ENCODE data around the gene SH3D19. TPM values are rescaled to one million over a fixed set of nuclear protein-coding genes. Genes with fewer than 3 reads are reported as not detected.

The SH3D19 gene
- total RNA-seq, 4 donors from 2014 or later: 117 to 201 (median 130) TPM

DNA sequence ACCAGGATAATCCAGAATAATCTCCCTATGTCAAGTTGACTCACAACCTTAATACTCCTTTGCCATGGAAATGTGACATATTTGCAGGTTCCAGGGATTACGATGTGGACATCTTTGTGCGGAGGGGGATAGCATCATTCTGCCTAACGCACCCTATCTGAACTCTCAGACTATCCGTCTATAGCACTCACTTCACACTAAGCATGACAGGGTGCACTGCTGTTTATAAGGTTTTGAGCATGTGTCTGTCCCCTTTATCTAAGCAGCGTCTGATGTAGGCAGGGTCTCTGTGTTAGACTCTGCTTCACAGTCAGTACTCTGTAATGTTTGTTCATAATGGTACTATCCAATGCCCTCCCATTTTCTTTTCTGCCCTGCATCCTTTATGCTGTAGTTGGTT is 91.8 kb downstream of the SH3D19 start:
- intact Hi-C loops (cut with DNase I; ENCODE audit: low total_unique reads): no loop called here
- DNase-seq: no peak
- Histone ChIP-seq H3K27me3 (no peaks in the 10 kb centered on the region), H3K27ac (no peak overlapping the region), H3K36me3 (no peaks in the 10 kb centered on the region), H3K4me3 (no peak overlapping the region), H3K9me3 (no peaks in the 10 kb centered on the region), H3K4me1 (peaks cover 0 to 6% (median 2%) of the 10 kb centered on the region in 4 donors)
- TF ChIP-seq POLR2A (IDR thresholded peaks at IDR 0.05) (no peak), EP300 (IDR thresholded peaks at IDR 0.05; ENCODE audit: low read depth) (no peak), POLR2AphosphoS5 (IDR thresholded peaks at IDR 0.05) (no peak)
- TF ChIP-seq, protein P1, sequence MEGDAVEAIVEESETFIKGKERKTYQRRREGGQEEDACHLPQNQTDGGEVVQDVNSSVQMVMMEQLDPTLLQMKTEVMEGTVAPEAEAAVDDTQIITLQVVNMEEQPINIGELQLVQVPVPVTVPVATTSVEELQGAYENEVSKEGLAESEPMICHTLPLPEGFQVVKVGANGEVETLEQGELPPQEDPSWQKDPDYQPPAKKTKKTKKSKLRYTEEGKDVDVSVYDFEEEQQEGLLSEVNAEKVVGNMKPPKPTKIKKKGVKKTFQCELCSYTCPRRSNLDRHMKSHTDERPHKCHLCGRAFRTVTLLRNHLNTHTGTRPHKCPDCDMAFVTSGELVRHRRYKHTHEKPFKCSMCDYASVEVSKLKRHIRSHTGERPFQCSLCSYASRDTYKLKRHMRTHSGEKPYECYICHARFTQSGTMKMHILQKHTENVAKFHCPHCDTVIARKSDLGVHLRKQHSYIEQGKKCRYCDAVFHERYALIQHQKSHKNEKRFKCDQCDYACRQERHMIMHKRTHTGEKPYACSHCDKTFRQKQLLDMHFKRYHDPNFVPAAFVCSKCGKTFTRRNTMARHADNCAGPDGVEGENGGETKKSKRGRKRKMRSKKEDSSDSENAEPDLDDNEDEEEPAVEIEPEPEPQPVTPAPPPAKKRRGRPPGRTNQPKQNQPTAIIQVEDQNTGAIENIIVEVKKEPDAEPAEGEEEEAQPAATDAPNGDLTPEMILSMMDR (IDR thresholded peaks at IDR 0.05): no peak
- 91 to 92% methylated on average over 5 of the region's 5 CpGs for WGBS, 2 donors (ENCODE audit: low coverage in 1 of 2)
- in situ Hi-C loops (cut with MboI; ENCODE audit: low pct_ligation_motif_present in 1 of 4, low pct_unique_long_range_greater_than_20kb in 1 of 4, low sequenced_read_pairs in 3 of 4): no loop called here

GRCh38 chr4:151231915-151232595 is 93.3 kb downstream of the SH3D19 start:
- Histone ChIP-seq H3K27me3 (no peaks in the 10 kb centered on the region), H3K4me3 (no peak overlapping the region), H3K36me3 (no peaks in the 10 kb centered on the region), H3K27ac (no peak overlapping the region), H3K9me3 (no peaks in the 10 kb centered on the region), H3K4me1 (peaks cover 0 to 16% (median 0%) of the 10 kb centered on the region in 4 donors)
- intact Hi-C loops (cut with DNase I; ENCODE audit: low total_unique reads) (no loop called here), in situ Hi-C loops (cut with MboI; ENCODE audit: low pct_ligation_motif_present in 1 of 4, low pct_unique_long_range_greater_than_20kb in 1 of 4, low sequenced_read_pairs in 3 of 4) (no loop called here)
- TF ChIP-seq, protein P1 (IDR thresholded peaks at IDR 0.05): no peak
- TF ChIP-seq POLR2A (IDR thresholded peaks at IDR 0.05) (no peak), POLR2AphosphoS5 (IDR thresholded peaks at IDR 0.05) (no peak), EP300 (IDR thresholded peaks at IDR 0.05; ENCODE audit: low read depth) (no peak)
- DNase-seq: no peak
- WGBS, 2 donors (ENCODE audit: low coverage in 1 of 2): 81 to 95% methylated on average over 3 to 7 of the region's 7 CpGs

DNA sequence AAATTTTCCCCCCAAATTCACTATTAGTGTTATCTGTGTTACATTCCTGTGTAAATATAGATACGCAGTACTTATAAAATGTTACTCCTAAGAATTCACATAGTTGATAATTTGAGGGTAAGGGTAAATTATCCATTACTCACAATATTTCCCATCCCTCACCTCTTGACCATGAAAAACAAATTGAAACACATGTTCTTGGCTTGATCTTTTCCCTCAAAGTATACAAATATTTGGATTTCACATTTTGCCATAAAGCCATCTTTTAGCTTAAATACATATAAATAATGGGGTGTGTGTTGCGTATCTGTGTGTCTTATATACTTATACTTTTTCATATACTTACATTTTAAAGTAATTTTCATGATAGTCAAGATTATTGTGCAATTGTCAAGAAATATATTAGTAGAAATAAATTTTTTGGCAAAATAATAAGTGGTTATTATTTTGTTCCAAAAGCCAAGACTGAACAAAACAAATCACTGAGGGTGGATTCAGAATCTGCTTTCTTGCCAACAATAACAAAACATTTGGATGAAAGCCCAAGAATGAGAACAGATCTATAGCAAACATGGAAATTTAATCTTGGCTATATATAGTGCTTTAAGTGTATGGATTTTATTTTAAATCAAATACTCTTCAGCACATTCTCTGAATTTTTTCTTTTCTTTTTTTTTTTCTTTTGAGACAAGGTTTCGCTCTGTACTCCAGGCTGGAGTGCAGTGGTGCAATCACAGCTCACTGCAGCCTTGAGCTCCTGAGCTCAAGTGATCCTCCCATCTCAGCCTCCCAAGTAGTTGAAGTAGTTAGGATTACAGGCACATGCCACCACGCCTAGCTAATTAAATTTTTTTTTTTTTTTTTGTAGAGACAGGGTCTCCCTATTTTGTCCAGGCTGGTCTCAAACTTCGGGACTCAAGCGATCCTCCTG is 97.0 kb downstream of the SH3D19 start:
- TF ChIP-seq POLR2AphosphoS5 (IDR thresholded peaks at IDR 0.05): no peak
- TF ChIP-seq, protein P1 (IDR thresholded peaks at IDR 0.05): no peak
- no peak for TF ChIP-seq POLR2A (IDR thresholded peaks at IDR 0.05)
- TF ChIP-seq EP300 (IDR thresholded peaks at IDR 0.05; ENCODE audit: low read depth): no peak
- Histone ChIP-seq H3K27me3 (no peaks in the 10 kb centered on the region), H3K36me3 (peaks cover 0 to 6% (median 0%) of the 10 kb centered on the region in 4 donors), H3K27ac (peak overlapping the region; percentile 63 to 74 (median 68)), H3K9me3 (no peaks in the 10 kb centered on the region), H3K4me1 (peaks cover 0 to 28% (median 0%) of the 10 kb centered on the region in 4 donors), H3K4me3 (no peak overlapping the region)
- no peak for DNase-seq
- in situ Hi-C loops (cut with MboI; ENCODE audit: low pct_ligation_motif_present in 1 of 4, low pct_unique_long_range_greater_than_20kb in 1 of 4, low sequenced_read_pairs in 3 of 4): no loop called here
- intact Hi-C loops (cut with DNase I; ENCODE audit: low total_unique reads): no loop called here
- WGBS, 2 donors (ENCODE audit: low coverage in 1 of 2): 76 to 79% methylated on average over 5 to 6 of the region's 6 CpGs

DNA sequence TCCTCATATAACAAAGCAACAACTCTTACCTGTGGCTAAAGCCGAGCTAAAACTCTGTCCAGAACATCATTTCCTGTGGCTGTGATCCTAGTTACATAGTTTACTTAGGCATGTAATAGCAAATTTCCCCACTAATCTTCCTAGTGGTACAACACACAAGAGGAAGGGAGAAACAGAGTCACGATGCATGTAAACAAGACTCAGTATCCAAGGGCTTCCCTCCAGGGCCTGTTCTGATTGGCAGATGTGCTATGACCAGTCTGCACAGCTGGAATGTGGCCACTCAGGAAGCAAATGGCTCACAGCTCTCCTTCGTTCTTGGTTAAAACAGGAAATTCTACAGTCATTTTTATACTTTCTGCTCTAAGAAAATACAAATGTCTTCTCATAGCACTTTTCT is 97.7 kb downstream of the SH3D19 start:
- Histone ChIP-seq H3K4me3 (peak overlapping the region in 2 of 4 donors; percentile 4 to 24), H3K9me3 (no peaks in the 10 kb centered on the region), H3K4me1 (peaks cover 0 to 28% (median 0%) of the 10 kb centered on the region in 4 donors), H3K27me3 (no peaks in the 10 kb centered on the region), H3K36me3 (peaks cover 0 to 6% (median 0%) of the 10 kb centered on the region in 4 donors), H3K27ac (peak overlapping the region; percentile 63 to 74 (median 68))
- in situ Hi-C loops (cut with MboI; ENCODE audit: low pct_ligation_motif_present in 1 of 4, low pct_unique_long_range_greater_than_20kb in 1 of 4, low sequenced_read_pairs in 3 of 4) (no loop called here), intact Hi-C loops (cut with DNase I; ENCODE audit: low total_unique reads) (no loop called here)
- 29 to 48% methylated on average over 2 to 3 of the region's 3 CpGs for WGBS, 2 donors (ENCODE audit: low coverage in 1 of 2)
- no peak for TF ChIP-seq POLR2A (IDR thresholded peaks at IDR 0.05)
- peak; percentile 15 to 24 (median 18) for TF ChIP-seq POLR2AphosphoS5 (IDR thresholded peaks at IDR 0.05)
- no peak for TF ChIP-seq EP300 (IDR thresholded peaks at IDR 0.05; ENCODE audit: low read depth)
- peak; percentile 18 for DNase-seq

Measured in transverse colon (tissue), 4 donors.